B cell (primary cell): ENCODE measurements around the gene DOCK4.

Source experiments
- EZH2 ChIP-seq: IDR thresholded peaks from 2 replicates; pipeline ENCODE4 v1.6.1; 2012; ENCODE audit warnings: borderline replicate concordance, low read depth, mild to moderate bottlenecking, moderate library complexity, low read length; ENCODE audit not compliant: insufficient read depth, poor library complexity, severe bottlenecking
- TF ChIP-seq, protein P1 (sequence below): fragments of 200-600 bp; IDR thresholded peaks from one replicate; pipeline ENCODE4 v1.8.0; 2022; ENCODE audit warnings: antibody characterized with exemption, mild to moderate bottlenecking

DNA sequence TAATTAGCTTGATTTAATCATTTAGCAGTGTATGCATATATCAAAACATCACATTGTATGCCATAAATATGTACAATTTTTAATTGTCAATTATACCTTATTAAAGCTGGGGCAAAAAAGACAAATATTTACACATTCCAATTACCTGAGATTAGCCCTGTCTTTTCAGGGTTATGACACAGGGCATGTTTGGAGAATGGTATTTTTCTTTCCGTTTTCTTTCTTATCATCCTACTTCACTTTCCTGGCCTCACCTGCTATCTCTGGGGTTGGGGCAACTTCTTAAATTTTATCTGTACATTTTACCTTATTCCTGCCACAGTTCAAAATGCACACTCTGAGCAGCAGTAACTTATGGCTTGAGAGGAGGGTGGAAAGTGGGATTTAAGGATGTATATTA, 285.9 kb downstream of the DOCK4 start:
- TF ChIP-seq, protein P1, sequence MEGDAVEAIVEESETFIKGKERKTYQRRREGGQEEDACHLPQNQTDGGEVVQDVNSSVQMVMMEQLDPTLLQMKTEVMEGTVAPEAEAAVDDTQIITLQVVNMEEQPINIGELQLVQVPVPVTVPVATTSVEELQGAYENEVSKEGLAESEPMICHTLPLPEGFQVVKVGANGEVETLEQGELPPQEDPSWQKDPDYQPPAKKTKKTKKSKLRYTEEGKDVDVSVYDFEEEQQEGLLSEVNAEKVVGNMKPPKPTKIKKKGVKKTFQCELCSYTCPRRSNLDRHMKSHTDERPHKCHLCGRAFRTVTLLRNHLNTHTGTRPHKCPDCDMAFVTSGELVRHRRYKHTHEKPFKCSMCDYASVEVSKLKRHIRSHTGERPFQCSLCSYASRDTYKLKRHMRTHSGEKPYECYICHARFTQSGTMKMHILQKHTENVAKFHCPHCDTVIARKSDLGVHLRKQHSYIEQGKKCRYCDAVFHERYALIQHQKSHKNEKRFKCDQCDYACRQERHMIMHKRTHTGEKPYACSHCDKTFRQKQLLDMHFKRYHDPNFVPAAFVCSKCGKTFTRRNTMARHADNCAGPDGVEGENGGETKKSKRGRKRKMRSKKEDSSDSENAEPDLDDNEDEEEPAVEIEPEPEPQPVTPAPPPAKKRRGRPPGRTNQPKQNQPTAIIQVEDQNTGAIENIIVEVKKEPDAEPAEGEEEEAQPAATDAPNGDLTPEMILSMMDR = no peak
- TF ChIP-seq EZH2 = no peak
